Stimulated activated CD4-positive, alpha-beta T cell treated with anti-CD3 and anti-CD28 coated beads, TNF-alpha, amount 100 ng/mL, for 24 hours (primary cell): ENCODE results near the gene CDT1.
"Not testable (repeated sequence)": the region's sequence is repeated elsewhere in the genome, so short reads cannot be mapped to it uniquely, and the experiment has no call there.

Experiments
- DNase-seq, 3 experiments: peaks; one replicate each; pipeline ENCODE4 v3.0.0-alpha.2; 2020; ENCODE audit warnings: low read depth in 3 of 3

The CDT1 gene

DNA sequence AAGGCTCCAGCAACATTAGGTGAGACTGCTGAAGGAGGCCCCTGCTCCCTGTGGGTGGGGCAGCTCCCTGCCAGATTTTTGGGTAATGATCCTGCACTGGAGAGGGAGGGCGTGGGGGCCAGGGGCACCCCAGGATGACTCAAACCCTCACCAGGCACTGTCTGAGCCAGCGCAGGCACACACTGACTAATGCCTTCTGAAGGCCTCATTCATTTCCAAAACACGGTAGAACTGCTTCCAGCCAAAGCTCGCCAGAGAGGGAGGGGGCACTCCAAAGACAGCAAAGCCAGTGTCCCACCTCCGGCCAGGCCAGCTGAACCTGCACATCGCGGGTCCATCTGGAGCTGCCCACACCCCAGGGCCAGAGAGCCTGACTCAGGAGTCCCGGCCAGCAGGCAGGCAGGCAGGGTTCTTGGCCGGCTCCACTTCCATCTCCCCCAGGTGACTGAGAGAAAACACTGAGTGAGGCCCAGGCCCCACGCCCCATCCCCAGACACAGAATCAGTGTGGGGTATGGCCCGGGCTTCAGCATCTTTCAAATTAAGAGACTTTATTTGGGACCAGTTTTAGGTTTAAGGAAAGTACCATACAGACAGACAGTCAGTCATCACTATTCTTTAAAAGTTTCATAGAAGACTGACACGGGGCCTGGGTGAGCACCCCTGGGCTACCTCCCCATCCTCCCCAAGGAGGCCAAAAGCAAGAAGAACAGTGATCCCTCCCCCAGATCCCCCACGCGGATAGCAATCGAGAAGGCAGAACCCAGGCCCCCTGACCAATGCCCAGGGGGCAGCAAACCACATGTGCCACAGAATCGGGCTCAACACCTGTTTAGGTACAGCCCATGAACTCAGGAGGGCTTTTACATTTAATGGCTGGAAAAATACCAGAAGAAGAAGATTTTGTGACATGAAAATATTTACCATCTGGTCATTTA lies 20.9 kb upstream of the CDT1 start:
- DNase-seq = peak; percentile 65 to 84 (median 72)

DNA sequence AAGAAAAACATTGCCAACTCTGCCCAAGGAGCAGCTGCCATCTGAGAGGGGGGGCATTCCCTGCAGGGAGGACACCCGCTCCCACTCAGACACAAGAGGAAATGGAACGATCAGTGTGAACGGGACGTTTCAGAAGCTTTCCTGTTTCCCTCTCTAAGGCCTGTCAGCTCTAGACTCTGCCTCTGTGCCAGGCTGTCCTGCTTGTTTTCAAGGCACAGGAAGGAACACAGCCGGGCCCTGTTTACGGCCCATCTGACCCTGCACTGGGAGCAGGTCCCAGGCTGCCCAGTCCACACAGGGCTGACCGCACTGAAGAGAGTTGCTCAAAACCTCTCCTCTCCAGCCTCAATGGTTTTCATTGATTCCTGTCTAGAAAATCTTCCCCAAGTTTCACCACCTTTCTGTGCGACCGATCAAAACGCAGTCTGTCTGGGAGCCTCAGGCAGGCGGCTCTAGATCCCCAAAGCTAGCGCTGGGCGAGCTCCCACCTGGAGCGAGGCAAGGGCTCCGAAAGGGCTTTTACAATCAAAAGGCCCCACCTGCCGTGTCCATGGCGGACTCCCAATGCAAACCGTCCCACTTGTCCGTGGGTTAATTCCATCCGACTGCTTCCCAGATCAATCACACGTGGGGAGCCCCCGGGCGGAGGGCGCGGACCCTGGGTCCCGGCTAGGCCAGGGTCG lies 20.1 kb upstream of the CDT1 start:
- no peak for DNase-seq

DNA sequence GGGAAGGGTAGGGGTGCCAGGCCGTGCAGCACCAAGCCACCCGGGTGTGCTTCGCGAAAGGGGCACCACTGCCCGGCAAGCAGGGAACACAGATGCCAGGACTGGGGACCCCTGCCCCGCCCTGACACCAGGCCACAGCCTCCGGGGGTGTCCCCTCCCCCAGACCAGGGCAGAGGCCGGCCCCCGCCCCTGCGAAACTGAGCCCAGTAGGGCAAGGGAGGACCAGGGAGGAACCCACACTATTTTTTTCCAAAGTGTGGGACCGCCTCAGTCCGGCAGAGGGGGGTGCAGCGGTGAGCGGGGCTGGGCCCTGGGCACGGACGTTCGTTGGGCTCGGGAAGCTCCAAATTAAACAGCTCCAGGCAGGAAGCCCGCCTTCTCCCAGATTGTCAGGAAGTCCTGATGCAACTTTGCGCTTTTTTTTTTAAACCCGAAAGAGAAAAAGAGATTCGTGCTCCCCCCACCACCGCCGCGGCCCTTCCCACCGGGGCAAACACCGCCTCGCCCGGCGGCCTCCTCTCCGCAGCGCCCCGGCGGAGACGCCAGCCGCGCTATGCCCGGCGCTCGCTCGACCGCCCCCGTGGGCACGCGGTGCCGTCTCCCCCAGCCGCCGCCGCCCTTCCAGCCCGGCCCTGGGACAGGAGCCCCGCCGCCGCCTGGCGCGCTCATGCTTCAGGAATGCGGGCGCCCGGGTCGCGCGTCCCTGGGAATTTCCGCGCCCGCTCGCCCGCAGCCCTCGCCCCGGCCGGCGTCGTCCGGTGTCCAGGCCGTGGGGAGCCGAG lies 19.3 kb upstream of the CDT1 start:
- no peak for DNase-seq

DNA sequence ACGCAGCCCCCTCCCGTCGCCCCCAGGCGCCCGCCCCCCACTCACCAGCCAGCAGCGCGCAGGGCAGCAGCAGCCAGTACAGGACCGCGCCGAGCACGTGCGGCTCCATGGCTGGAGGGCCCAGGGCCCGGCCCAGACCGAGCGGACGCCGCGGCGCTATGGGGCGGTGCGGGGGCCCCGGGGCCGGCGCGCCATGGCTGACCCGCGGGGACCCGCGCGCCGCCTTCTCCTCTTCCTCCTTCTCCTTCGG lies 18.8 kb upstream of the CDT1 start:
- no peak for DNase-seq

DNA sequence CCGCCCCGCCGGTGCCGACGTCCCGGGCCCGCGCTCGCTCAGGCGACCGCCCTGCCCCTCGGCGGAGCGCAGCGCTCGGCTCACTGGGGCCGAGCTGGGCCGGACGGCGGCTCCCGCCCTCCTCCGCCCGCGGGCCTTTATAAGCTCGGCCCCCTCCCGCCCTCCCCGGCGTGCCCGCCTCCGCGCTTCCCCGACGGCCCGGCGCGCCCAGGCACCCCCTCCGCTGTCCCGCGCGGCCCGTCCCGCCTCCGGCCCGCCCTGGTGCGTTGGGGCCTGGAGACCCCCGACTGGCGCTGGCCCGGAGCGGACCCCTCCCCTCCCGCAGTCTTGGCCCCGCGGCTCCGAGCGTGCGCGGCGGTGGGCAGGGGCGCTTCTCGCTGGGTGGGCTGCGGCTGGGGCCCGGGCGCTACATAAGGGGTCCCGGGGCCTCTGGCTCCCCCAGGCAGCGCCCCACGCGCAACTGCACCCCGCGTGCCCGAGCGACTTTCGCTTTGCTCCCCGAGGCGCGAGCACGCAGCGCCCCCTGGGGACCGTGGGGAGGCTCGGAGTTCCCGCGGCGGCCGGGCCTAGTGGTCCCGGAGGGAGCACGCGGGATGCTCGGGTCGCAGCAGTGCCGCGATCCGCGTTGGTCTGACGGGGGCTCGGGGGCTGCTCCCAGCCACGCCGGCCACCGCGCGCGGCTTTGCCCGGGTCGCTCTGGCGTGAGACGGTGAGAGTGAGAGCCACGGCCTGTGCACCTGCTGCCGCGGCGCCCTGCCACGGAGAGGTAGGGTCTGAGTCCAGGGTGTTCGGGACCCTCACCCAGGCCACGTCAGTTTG lies 18.3 kb upstream of the CDT1 start, which contains the start of gene PIEZO1:
TSS of gene PIEZO1 (minus strand) at position 115 of the 819 bp plus-strand sequence. CDS start 256 bp downstream, outside the sequence.
- peak; percentile 59 to 71 (median 61) for DNase-seq

DNA sequence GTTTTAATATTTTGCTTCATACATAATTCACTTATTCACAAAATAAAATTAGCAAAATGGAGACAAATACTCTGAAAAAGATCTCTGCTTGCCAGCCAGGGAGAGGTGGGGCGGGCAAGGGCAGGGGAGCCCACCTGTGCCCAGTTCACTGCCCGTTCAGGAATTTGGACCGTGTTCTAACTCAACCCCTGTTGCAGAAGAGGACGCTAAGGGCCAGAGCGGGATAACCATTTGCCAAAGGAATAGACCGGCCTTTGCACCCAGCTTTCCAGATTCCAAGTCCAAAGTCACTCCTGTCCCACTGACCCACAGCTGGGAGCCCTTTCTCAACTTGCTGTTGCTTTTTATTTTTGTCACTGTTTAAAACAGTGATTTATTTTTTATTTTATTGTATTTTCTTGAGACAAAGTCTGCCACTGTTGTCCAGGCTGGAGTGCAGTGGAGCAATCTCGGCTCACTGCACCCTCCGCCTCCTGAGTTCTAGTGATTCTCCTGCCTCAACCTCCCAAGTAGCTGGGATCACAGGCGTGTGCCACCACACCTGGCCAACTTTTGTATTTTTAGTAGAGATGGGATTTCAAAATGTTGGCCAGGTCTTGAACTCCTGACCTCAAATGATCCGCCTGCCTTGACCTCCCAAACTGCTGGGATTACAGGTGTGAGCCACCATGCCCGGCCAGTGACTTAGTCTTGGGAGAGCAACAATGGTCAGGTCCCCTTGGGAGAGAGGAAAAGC lies 15.8 kb upstream of the CDT1 start:
- no peak for DNase-seq

DNA sequence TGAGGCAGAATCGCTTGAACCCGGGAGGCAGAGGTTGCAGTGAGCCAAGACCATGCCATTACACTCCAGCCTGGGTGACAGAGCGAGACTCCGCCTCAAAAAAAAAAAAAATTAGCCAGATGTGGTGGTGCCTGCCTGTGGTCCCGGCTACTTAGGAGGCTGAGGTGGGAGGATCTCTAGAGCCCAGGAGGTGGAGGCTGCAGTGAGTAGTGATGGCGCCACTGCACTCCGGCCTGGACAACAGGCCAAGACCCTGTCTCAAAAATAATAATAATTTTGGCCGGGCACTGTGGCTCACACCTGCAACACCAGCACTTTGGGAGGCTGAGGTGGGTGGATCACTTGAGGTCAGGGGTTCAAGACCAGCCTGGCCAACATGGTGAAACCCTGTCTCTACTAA lies 14.8 kb upstream of the CDT1 start:
- not testable (repeated sequence) for DNase-seq

DNA sequence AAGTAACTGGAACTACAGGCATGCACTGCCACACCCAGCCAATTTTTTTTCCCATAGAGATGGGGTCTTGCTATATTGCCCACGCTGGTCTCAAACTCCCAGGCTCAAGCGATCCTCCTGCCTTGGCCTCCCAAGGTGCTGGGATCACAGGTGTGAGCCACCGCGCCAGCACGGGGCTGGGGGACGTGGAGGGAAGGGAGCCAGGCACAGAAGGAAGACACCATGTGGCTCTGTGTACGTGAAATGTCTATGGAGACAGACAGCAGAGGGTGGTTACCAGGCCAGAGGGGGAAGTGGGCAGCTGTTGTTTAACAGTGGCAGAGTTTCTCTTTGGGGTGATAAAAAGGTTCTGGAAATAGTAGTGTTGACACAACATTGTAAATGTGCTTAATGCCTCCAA lies 14.0 kb upstream of the CDT1 start:
- DNase-seq = no peak

DNA sequence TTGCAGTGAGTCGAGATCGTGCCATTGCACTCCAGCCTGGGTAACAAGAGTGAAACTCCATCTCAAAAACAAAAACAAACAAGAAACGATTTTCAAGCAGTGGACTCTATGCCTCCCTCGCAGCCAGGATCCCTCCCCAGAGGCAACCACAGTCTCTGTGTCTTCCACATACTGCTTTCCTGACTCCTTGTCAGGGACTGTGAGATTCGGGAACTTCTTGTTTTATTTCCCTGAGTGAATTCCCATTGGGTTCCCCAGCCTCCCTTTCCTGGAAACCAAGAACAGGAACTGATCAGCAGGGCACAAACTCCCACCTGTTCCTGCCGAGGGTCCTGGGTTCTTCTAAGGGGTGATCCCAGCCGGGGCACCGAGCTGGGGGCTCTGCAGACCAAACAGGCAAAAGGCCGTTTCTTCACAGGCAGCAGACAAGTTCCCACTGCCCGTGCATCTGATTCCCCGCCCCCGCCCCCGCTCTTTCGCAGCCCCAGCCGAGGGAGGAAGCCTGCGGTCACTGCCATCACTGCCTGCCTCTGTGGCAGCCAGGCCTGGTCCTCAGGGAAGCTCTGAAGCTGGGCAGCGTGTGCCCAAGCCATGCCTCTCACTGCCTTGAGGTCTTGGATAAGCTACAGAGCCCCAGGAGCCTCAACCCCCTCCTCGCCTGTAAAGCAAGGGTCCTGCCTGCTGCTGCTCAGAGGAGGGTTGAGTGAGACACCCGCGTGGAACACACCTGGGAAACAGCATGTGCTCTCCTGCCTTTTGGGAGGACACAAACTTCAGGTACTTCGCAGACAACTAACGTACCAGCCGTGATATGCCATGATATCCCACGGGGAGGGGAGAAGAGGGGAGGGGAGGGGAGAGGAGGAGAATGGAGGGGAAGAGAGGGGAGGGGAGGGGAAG lies 13.0 kb upstream of the CDT1 start:
- peak in 1 of 3 experiments; percentile 71 for DNase-seq

DNA sequence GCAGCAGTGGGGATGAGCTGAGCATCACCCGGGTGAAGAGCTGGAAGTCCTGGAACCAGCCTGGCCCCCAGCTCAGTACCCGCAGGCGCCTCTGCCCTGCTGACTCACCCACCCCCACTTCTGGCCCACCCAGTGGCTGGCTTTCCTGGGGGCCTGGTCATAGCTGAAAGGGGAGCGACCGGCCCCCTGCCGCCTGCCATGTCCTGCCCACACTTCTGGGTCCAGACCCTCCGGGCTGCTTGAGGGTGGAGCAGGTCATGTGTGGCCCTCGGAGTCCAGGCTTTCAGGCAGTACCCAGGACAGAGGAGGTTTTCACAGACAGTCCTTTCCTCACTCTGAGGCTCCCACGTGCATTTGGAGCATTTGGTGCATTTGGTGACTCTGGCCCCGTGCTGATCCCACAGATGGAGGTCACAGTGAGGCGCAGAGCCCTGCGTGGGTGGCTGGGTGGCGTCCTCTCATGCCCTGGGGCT lies 11.5 kb upstream of the CDT1 start:
- no peak for DNase-seq

DNA sequence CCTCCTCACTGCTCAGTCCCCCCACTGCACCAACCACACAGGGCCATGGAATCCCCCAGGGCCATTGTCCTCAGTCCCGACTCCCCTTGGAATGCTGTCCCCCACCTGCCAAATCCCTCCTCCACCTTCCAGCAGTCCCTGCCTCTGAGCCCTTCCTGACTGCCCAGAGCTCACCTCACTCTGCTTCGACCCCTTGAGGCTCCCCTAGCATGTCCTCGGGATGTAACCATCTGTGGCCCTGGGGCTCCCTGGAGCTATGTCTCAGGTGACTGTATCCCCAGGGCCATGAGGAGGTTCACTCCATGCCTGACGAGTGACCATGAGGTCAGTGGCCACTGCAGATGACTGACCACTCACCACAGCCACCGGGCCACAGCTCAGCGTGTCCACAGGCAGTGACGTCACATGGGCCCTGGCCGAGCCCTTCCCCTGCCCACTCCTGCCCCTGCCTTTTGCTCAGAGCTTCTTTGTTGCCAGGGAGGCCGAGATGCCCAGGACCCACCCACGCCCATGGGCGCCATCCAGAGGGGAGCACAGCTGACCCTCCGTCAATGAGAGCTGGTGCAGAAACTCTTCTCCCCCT lies 10.8 kb upstream of the CDT1 start:
- DNase-seq = no peak

DNA sequence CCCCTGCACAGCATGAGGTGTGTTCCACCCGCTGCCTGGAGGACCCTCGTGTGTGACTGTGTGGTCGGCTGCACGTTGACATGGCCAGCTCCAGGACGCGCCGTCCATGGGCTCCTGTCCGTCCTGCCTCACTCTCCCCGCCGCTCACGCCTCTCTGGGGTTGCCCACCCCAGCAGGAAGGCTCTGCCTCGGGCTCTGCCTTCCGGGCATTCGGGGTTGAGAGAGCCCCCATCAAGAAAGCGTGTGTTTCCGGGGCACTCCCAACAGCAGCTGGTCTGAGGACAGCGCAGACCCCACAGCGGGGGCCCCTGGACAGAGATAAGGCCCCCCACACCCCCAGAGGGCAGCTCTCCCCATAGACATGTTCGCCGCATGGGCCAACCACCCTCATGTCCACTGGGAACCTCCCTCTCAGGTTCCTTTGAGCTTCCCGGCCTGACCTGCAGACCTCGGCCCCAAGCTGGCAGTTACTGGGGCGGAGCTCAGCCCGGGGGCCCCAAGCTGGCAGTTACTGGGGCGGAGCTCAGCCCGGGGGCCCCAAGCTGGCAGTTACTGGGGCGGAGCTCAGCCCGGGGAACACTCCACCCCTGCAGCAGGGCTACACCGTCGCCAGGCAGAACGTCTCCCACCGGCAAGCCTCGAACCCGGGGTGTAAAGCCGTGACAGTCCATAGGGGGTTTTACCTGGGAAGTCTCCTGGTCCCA lies 10.2 kb upstream of the CDT1 start:
- DNase-seq = no peak

DNA sequence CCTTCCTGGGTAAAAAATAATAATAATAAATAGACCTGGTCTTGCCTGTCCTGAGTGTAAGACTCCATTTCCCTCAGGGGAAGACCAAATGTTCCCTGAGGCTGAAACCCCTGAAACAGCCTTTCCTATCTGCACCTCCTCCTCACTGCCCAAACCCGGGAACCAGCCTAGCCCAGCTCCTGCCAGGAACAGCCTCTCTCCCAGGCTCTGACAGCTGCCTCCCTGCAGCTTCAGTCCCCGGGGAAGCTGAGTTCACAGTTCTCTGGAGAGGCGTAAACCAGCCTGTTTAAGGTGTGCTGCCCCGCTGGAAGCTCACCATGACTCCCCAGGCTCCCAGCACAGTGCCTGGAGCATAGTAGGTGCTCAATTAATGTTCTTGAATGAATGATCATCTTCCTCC lies 7.3 kb upstream of the CDT1 start:
- no peak for DNase-seq

DNA sequence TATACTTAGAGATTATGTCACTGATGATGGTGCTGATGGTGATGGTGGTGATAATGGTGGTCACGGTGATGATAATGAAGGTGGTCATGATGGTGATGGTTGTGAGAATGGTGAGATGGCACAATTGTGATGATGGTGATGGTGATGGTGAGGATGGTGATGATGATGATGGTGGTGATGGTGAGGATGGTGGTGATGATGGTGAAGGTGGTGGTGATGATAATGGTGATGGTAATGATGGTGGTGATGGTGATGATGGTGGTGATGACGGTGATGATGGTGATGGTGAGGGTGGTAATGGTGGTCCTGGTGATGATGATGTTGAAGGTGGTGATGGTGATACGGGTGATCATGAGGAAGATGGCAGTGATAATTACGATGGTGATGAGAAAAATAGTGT lies 5.5 kb upstream of the CDT1 start:
- no peak for DNase-seq

DNA sequence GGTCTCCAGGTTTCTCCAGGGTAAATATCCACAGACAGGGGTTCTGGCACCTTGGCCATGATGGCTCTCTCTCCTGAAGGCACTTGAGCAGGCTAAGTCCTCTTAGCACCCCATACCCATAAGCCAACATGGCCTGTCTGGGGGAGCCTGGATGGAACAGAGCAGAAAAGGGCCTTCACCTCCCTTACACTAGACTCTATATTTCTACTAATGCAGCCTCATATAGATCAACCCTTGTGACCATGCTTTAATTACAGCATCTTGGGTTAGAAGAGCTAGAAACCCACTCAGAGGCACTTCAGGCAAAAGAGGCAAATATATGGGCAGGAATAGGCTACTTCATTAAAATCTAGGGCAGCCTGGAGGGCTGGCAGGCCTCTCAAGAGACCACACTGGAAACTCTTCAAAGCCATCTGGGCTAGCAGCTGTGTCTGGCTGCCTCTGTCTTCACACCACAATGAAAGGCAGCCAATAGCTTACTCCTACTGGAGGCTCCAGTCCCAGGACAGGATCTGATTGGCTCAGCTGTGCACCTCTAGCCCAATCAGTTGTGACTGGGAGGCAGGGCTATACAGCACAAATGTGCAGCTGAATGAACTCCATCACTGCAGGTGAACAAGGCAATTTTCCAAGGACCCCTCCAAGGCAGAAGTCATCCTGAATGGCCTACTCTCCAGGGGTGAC lies 4.7 kb upstream of the CDT1 start:
- DNase-seq = no peak

DNA sequence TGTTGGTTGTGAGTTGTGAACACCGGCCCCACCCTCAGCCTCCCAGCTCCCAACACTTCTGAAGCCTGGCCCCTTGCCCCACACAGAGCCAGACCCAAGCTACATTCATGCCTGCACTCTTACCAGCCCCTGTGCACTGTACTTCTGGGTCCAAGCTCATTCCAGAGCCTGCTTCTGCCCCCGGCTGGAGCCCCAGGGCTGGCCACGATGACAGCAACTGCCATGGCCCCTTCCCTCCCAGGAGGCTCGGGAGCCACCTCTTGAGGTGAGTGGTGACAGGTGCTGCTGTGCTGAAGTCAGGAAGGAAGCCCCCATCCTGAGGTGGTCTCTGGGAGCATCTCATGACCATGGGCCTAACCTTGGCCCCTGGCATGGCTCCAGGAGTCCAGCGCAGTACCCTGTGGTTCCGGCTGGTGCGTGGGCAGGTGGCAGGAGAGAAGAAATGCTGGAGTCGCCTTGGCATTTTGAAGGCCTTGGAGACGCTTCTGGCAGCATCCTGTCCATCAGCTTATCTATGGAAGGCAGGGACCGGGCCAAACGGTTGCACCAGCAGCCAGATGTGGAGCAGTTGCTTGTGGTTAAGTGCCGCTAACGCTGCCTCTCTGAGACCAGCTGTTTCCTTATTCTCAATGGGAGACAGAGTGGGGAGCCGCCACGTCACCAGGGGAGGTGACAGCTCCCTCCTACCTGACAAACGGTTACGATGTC lies 3.9 kb upstream of the CDT1 start:
- DNase-seq = no peak

DNA sequence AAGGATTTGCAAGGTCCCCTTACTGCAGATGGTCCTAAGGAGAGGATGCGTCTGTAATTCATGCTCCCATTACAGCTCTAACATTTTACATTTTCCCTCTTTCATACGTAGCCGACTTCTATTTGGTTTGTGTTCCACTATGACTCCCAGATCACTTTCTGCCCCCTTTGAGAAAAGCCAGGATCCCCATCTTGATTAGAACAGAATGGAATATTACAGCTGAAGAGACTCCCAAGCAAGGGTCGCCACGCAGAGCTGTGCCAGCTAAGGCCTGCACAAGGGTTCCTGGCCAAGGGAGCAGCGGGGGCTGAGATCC lies 3.4 kb upstream of the CDT1 start:
- DNase-seq = no peak

DNA sequence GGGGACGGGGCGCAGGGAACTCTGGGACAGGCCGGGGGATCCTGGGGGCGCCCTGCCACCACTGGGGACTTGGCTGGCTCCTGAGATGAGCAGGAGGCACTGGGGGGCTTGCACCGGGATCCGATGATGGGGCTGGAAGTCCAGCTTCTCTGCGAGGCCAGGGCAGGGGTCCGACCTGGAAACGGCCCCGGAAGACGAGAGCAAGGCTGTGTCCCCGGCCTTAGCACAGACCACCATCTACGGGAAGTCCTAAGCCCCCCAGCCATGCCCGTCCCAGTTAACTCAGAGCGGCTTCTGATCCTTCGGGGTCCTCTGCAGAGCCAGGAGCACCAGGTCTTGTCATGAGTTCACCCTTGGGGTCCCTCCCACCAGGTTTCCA lies 573 bp downstream of the CDT1 start:
- no peak for DNase-seq
